Measurements from ENCODE around the gene PSMB7.

- no peak for TF ChIP-seq CTCF (conservative IDR thresholded peaks at IDR 0.05; ENCODE audit: low read depth, low read length)
- TF ChIP-seq EZH2 (IDR thresholded peaks at IDR 0.05; ENCODE audit: borderline replicate concordance, low read depth, low read length, poor library complexity, severe bottlenecking): no peak
These were observed 85.9 kb downstream of the PSMB7 start for GRCh38 chr9:124329206-124329792.
